A549 (cell line): ENCODE data around the gene PTPA.

ENCODE experiments used
- CEBPB ChIP-seq, 2 experiments: fragments of >200 bp in 1 of 2; sonication (Bioruptor Twin) in 1 of 2; formaldehyde crosslinking in 1 of 2; IDR thresholded peaks; 2 replicates each; pipeline ENCODE4 v1.6.1; 2012 to 2016
- FOSL2 ChIP-seq, 2 experiments: fragments of 450-650 bp in 1 of 2; fragments of >200 bp in 1 of 2; sonication (Bioruptor Twin) in 1 of 2; formaldehyde crosslinking; IDR thresholded peaks; 2 replicates each; pipeline versions ENCODE4 v1.5.0 to v1.6.1; 2016 to 2020; ENCODE audit warnings: mild to moderate bottlenecking in 1 of 2, moderate library complexity in 1 of 2
- TF ChIP-seq, protein P1 (sequence below): fragments of >200 bp; sonication (Bioruptor Twin); formaldehyde crosslinking; IDR thresholded peaks from 3 replicates; pipeline ENCODE4 v1.5.1; 2016
- TF ChIP-seq, protein P2 (sequence below): fragments of 200-600 bp; sonication (generic); IDR thresholded peaks from 2 replicates; pipeline ENCODE4 v1.6.1; 2016; ENCODE audit warnings: antibody characterized with exemption, mild to moderate bottlenecking, moderate library complexity

GRCh38 chr9:129145841-129146292, 34.7 kb downstream of the PTPA start:
- TF ChIP-seq, protein P1, sequence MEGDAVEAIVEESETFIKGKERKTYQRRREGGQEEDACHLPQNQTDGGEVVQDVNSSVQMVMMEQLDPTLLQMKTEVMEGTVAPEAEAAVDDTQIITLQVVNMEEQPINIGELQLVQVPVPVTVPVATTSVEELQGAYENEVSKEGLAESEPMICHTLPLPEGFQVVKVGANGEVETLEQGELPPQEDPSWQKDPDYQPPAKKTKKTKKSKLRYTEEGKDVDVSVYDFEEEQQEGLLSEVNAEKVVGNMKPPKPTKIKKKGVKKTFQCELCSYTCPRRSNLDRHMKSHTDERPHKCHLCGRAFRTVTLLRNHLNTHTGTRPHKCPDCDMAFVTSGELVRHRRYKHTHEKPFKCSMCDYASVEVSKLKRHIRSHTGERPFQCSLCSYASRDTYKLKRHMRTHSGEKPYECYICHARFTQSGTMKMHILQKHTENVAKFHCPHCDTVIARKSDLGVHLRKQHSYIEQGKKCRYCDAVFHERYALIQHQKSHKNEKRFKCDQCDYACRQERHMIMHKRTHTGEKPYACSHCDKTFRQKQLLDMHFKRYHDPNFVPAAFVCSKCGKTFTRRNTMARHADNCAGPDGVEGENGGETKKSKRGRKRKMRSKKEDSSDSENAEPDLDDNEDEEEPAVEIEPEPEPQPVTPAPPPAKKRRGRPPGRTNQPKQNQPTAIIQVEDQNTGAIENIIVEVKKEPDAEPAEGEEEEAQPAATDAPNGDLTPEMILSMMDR, result no peak
- TF ChIP-seq, protein P2, sequence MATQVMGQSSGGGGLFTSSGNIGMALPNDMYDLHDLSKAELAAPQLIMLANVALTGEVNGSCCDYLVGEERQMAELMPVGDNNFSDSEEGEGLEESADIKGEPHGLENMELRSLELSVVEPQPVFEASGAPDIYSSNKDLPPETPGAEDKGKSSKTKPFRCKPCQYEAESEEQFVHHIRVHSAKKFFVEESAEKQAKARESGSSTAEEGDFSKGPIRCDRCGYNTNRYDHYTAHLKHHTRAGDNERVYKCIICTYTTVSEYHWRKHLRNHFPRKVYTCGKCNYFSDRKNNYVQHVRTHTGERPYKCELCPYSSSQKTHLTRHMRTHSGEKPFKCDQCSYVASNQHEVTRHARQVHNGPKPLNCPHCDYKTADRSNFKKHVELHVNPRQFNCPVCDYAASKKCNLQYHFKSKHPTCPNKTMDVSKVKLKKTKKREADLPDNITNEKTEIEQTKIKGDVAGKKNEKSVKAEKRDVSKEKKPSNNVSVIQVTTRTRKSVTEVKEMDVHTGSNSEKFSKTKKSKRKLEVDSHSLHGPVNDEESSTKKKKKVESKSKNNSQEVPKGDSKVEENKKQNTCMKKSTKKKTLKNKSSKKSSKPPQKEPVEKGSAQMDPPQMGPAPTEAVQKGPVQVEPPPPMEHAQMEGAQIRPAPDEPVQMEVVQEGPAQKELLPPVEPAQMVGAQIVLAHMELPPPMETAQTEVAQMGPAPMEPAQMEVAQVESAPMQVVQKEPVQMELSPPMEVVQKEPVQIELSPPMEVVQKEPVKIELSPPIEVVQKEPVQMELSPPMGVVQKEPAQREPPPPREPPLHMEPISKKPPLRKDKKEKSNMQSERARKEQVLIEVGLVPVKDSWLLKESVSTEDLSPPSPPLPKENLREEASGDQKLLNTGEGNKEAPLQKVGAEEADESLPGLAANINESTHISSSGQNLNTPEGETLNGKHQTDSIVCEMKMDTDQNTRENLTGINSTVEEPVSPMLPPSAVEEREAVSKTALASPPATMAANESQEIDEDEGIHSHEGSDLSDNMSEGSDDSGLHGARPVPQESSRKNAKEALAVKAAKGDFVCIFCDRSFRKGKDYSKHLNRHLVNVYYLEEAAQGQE, result no peak
- no peak for TF ChIP-seq FOSL2 (IDR thresholded peaks at IDR 0.05)
- TF ChIP-seq FOSL2 (CRISPR knock-in tag; IDR thresholded peaks at IDR 0.05), result no peak
- no peak for TF ChIP-seq CEBPB (IDR thresholded peaks at IDR 0.05)
